Measurements from ENCODE around the gene KIAA1191.

KIAA1191 gene

DNA sequence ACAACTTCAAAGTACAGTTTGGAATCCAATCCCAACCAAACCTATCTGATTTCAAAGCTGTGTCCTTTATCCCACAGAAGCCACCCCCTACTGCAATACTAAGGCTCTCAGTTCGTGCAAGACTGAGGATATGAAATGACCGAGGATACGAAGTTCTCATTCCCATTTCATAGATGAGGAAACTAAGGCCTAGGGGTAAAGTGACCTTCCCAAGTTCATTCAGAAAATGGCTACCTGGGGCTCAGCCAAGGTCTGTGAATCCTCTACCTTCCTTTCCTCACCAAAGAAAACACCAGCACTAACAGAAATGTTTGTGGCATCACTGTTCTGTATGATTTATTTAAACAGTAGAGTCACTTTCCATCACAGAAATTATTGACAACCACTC is 5.4 kb downstream of the KIAA1191 start:
- Histone ChIP-seq H3K27ac (ENCODE audit: low read depth, low read length) (no peak overlapping the region), H3K36me3 (ENCODE audit: insufficient read depth, low read length) (peaks cover 57% of the 10 kb centered on the region), H3K4me1 (ENCODE audit: insufficient read depth, low read length) (peaks cover 9% of the 10 kb centered on the region), H3K9me3 (ENCODE audit: low read length) (no peaks in the 10 kb centered on the region), H3K4me3 (ENCODE audit: low read depth in 1 of 2, low read length in 2 of 2) (no peak overlapping the region), H3K9ac (ENCODE audit: low read length) (no peak overlapping the region), H3K27me3 (ENCODE audit: control insufficient read depth in 1 of 2, insufficient read depth in 2 of 2, low read length in 2 of 2) (no peaks in the 10 kb centered on the region)

- H3K36me3 ChIP-seq (ENCODE audit: insufficient read depth, low read length), result peaks cover 60% of the 10 kb centered on the region
- H3K9me3 ChIP-seq (ENCODE audit: low read length), result no peaks in the 10 kb centered on the region
Measured at GRCh38 chr5:176355400-176356178, 6.0 kb downstream of the KIAA1191 start.

DNA sequence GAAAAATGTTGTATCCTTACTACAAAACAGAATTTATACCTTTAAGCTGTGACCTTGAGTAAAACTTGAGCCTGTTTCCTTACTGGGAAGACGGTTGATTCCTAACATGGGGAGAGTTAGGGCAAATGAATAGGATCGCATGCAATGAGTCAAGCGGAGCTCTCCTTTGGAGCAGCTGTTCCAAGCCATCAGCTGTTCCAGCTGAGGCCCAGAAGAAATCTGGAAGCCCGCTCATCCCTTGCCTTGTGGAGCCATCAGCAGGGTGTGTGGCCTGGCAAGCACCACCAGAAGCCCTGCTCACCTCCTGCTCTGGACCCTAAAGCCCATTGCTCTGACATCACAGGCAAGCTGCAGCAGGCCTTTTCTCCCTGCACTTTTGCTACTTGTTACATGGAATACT is 8.0 kb downstream of the KIAA1191 start:
- no peak overlapping the region for H3K9ac ChIP-seq (ENCODE audit: low read length)
- no peaks in the 10 kb centered on the region for H3K9me3 ChIP-seq (ENCODE audit: low read length)
- peaks cover 75% of the 10 kb centered on the region for H3K36me3 ChIP-seq (ENCODE audit: insufficient read depth, low read length)
- no peak overlapping the region for H3K27ac ChIP-seq (ENCODE audit: low read depth, low read length)
- H3K4me1 ChIP-seq (ENCODE audit: insufficient read depth, low read length), result no peaks in the 10 kb centered on the region
- H3K27me3 ChIP-seq (ENCODE audit: control insufficient read depth in 1 of 2, insufficient read depth in 2 of 2, low read length in 2 of 2), result no peaks in the 10 kb centered on the region
- no peak overlapping the region for H3K4me3 ChIP-seq (ENCODE audit: low read depth in 1 of 2, low read length in 2 of 2)

More at GRCh38 chr5:176355400-176356178, 6.0 kb downstream of the KIAA1191 start:
- Histone ChIP-seq H3K27me3 (ENCODE audit: control insufficient read depth in 1 of 2, insufficient read depth in 2 of 2, low read length in 2 of 2) (no peaks in the 10 kb centered on the region), H3K27ac (ENCODE audit: low read depth, low read length) (no peak overlapping the region), H3K4me3 (ENCODE audit: low read depth in 1 of 2, low read length in 2 of 2) (no peak overlapping the region), H3K4me1 (ENCODE audit: insufficient read depth, low read length) (peaks cover 9% of the 10 kb centered on the region), H3K9ac (ENCODE audit: low read length) (no peak overlapping the region)

DNA sequence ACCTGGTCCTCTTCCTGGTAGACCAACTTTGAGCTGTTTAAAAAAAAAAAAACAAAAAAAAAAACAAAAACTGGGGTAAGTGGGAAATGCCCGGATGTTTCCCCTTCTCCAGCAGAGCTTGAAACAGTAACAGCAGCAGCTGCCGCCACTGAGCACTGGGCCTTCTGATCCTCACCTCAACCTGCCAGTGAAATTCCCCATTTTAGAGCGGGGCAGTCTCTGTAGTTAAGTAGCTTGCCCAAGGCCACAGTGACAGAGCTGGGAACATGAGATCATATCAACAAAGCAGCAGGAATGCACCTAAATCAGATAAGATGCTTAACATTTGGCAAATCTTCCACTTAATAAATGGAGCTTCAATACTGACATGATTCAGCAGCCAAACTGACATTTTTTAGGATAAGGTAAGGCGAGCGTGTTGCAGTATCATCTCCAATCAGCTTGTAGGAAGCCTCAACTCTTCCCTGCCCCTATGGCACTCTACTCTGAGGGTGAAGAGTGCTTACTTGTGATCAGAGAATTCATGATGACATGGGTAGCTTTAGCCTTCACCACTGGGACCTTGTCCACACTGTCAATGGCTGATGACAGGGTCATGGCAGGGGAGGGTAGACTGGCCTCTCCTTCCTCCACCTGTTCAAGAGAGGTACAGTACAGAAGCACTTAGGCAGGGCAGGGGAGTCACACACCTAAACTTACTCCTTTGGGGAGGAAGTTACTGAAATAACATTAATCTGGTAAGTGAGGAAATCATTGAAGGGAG is 9.3 kb downstream of the KIAA1191 start:
- Histone ChIP-seq H3K27ac (ENCODE audit: low read depth, low read length) (no peak overlapping the region), H3K27me3 (ENCODE audit: control insufficient read depth in 1 of 2, insufficient read depth in 2 of 2, low read length in 2 of 2) (no peaks in the 10 kb centered on the region), H3K9me3 (ENCODE audit: low read length) (no peaks in the 10 kb centered on the region), H3K36me3 (ENCODE audit: insufficient read depth, low read length) (peaks cover 80% of the 10 kb centered on the region), H3K4me3 (ENCODE audit: low read depth in 1 of 2, low read length in 2 of 2) (no peak overlapping the region), H3K9ac (ENCODE audit: low read length) (no peak overlapping the region), H3K4me1 (ENCODE audit: insufficient read depth, low read length) (no peaks in the 10 kb centered on the region)

GRCh38 chr5:176350416-176350815 is 11.1 kb downstream of the KIAA1191 start:
- H3K4me3 ChIP-seq (ENCODE audit: low read depth in 1 of 2, low read length in 2 of 2), result no peak overlapping the region
- no peaks in the 10 kb centered on the region for H3K27me3 ChIP-seq (ENCODE audit: control insufficient read depth in 1 of 2, insufficient read depth in 2 of 2, low read length in 2 of 2)
- H3K9me3 ChIP-seq (ENCODE audit: low read length), result no peaks in the 10 kb centered on the region
- no peak overlapping the region for H3K27ac ChIP-seq (ENCODE audit: low read depth, low read length)
- H3K9ac ChIP-seq (ENCODE audit: low read length), result no peak overlapping the region
- peaks cover 78% of the 10 kb centered on the region for H3K36me3 ChIP-seq (ENCODE audit: insufficient read depth, low read length)
- no peaks in the 10 kb centered on the region for H3K4me1 ChIP-seq (ENCODE audit: insufficient read depth, low read length)

DNA sequence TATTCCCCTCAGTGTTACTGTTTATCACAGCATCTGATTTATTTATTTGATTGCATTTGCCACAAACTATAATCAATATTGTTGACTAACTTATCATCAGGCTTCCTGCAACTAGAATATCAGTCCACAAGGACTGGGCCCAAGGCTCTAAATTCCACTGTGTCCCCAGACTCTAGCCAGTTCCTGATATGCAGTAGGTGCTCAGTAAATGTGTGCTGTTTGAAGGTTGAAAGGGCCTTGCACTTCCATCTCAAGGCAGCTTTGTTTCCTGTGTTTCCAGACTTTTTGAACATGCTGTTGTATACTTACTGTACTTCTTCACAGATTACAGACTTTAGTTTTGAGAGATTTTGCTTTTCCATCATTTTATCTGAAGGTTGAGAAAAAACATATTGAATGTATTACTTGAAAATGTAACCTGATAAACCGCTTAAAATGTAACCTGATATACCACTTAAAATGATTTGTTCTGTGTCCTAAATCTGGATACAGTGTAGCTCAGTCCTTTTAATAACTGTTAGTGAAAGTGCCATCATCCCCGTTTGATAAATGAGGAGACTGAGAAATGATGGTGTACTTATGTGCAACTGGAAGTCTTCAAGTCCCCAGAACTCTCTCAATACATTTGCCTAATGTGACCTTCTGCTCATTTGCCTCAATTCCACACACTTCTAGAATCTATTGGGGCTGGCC is 18.7 kb downstream of the KIAA1191 start:
- Histone ChIP-seq H3K4me3 (ENCODE audit: low read depth in 1 of 2, low read length in 2 of 2) (no peak overlapping the region), H3K4me1 (ENCODE audit: insufficient read depth, low read length) (no peaks in the 10 kb centered on the region), H3K9ac (ENCODE audit: low read length) (no peak overlapping the region), H3K27ac (ENCODE audit: low read depth, low read length) (no peak overlapping the region), H3K9me3 (ENCODE audit: low read length) (no peaks in the 10 kb centered on the region), H3K36me3 (ENCODE audit: insufficient read depth, low read length) (peaks cover 40% of the 10 kb centered on the region), H3K27me3 (ENCODE audit: control insufficient read depth in 1 of 2, insufficient read depth in 2 of 2, low read length in 2 of 2) (no peaks in the 10 kb centered on the region)

DNA sequence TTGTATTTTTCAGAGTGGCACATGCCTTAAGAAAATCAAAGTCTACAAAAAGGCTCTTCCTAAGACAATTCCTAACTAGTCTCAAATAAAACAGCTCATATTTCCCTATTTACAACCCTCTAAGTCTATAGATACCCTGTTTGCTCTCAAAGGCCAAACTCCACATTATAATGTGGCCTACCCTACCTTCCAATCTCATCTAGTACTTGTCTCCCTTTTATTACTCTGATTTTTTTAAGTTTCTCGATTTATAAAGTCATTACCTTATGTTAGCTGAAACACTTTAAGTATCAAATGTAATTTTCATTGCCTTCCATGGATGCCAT is 19.4 kb downstream of the KIAA1191 start:
- Histone ChIP-seq H3K4me1 (ENCODE audit: insufficient read depth, low read length) (no peaks in the 10 kb centered on the region), H3K36me3 (ENCODE audit: insufficient read depth, low read length) (peaks cover 38% of the 10 kb centered on the region), H3K9me3 (ENCODE audit: low read length) (no peaks in the 10 kb centered on the region), H3K27me3 (ENCODE audit: control insufficient read depth in 1 of 2, insufficient read depth in 2 of 2, low read length in 2 of 2) (no peaks in the 10 kb centered on the region), H3K9ac (ENCODE audit: low read length) (no peak overlapping the region), H3K4me3 (ENCODE audit: low read depth in 1 of 2, low read length in 2 of 2) (no peak overlapping the region), H3K27ac (ENCODE audit: low read depth, low read length) (no peak overlapping the region)

DNA sequence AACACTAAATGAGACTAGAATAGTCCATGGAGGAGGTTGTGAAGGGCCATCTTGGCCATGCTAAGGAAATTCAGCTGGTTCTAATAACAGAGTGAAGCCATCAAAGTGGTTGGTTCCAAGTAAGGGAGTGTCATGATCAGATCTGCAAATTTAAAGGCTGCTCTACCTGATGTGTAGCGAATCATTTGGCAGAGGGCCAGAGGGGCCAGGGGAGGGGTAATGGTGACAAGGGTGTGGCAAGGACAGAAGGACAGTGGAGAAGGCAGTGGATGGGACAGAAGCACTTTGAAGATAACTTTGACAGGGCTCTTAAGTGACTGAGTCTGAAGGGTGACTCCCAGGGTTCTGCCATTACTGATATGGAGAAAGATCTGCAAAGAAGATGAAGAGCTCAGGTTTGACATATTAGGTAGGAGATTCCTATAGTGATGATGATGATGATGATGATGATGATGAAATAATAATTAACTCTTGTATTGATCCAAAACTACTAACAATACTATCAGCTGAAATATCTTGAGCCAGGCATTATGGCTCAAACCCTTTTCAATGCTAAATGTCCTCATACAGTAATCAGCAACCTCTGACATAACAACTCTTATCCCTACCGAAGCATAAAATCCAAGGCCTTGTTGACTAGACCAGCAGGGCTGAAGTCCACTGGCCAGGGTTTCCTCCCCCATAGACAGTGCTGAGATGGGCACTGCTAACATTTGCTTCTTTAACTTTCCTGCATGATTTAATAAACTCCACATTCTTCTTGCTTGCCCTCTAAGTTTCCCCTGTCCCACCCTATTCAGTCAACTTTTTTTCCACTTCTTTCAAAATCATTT is 20.0 kb downstream of the KIAA1191 start:
- peaks cover 38% of the 10 kb centered on the region for H3K36me3 ChIP-seq (ENCODE audit: insufficient read depth, low read length)
- no peaks in the 10 kb centered on the region for H3K4me1 ChIP-seq (ENCODE audit: insufficient read depth, low read length)
- no peaks in the 10 kb centered on the region for H3K9me3 ChIP-seq (ENCODE audit: low read length)
- H3K27ac ChIP-seq (ENCODE audit: low read depth, low read length), result no peak overlapping the region
- H3K9ac ChIP-seq (ENCODE audit: low read length), result no peak overlapping the region
- H3K4me3 ChIP-seq (ENCODE audit: low read depth in 1 of 2, low read length in 2 of 2), result no peak overlapping the region
- H3K27me3 ChIP-seq (ENCODE audit: control insufficient read depth in 1 of 2, insufficient read depth in 2 of 2, low read length in 2 of 2), result no peaks in the 10 kb centered on the region

- no peaks in the 10 kb centered on the region for H3K27me3 ChIP-seq (ENCODE audit: control insufficient read depth in 1 of 2, insufficient read depth in 2 of 2, low read length in 2 of 2)
- peaks cover 29% of the 10 kb centered on the region for H3K36me3 ChIP-seq (ENCODE audit: insufficient read depth, low read length)
- H3K9me3 ChIP-seq (ENCODE audit: low read length), result no peaks in the 10 kb centered on the region
- H3K4me1 ChIP-seq (ENCODE audit: insufficient read depth, low read length), result no peaks in the 10 kb centered on the region
- H3K27ac ChIP-seq (ENCODE audit: low read depth, low read length), result no peak overlapping the region
- H3K4me3 ChIP-seq (ENCODE audit: low read depth in 1 of 2, low read length in 2 of 2), result no peak overlapping the region
- no peak overlapping the region for H3K9ac ChIP-seq (ENCODE audit: low read length)
Measured at GRCh38 chr5:176339304-176339703, 22.3 kb downstream of the KIAA1191 start.

DNA sequence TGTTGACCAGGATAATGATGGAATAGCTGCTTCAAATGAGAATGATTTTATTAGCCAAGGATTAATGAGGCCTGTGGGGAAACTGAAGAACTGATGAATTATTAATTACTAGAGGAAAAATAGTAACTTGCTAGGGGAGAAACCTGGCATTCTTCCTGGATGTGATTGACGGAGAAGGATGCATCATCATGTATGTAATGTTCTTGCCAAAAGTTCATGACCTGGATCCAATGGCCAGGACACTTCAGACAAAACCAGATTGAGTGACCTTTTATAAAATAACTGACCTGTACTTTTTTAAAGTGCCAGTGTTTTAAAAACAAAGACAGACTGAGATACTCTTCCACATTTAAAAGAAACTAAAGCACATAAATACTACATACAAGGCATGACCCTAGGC is 23.7 kb downstream of the KIAA1191 start:
- H3K9me3 ChIP-seq (ENCODE audit: low read length), result no peaks in the 10 kb centered on the region
- peaks cover 29% of the 10 kb centered on the region for H3K36me3 ChIP-seq (ENCODE audit: insufficient read depth, low read length)
- H3K27ac ChIP-seq (ENCODE audit: low read depth, low read length), result no peak overlapping the region
- no peak overlapping the region for H3K9ac ChIP-seq (ENCODE audit: low read length)
- H3K27me3 ChIP-seq (ENCODE audit: control insufficient read depth in 1 of 2, insufficient read depth in 2 of 2, low read length in 2 of 2), result no peaks in the 10 kb centered on the region
- H3K4me1 ChIP-seq (ENCODE audit: insufficient read depth, low read length), result no peaks in the 10 kb centered on the region
- no peak overlapping the region for H3K4me3 ChIP-seq (ENCODE audit: low read depth in 1 of 2, low read length in 2 of 2)

Measured in muscle layer of colon (tissue), 2 donors.